Measurements from ENCODE around the gene FAM222A.

FAM222A gene

DNA sequence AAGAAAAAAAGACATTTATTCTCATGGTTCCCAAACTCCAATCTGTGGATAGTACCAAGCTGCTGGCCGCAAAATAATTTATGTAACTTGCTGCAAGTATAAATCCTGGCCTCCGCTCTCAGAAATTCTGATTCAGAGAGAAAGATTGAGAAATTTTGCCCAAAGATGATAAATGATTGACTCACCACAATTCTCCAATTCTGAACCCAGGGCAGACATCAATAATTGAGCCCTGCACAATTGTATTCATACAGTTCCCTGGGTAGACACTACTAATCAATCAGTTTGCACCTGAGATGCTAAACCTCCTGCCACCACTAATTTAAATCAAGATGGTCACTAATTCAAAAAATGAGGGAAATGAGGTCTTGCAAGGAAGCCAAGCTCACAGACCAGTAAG lies 81.4 kb downstream of the FAM222A start:
- no peak for DNase-seq (ENCODE audit: low spot score)
- TF ChIP-seq, protein P1, sequence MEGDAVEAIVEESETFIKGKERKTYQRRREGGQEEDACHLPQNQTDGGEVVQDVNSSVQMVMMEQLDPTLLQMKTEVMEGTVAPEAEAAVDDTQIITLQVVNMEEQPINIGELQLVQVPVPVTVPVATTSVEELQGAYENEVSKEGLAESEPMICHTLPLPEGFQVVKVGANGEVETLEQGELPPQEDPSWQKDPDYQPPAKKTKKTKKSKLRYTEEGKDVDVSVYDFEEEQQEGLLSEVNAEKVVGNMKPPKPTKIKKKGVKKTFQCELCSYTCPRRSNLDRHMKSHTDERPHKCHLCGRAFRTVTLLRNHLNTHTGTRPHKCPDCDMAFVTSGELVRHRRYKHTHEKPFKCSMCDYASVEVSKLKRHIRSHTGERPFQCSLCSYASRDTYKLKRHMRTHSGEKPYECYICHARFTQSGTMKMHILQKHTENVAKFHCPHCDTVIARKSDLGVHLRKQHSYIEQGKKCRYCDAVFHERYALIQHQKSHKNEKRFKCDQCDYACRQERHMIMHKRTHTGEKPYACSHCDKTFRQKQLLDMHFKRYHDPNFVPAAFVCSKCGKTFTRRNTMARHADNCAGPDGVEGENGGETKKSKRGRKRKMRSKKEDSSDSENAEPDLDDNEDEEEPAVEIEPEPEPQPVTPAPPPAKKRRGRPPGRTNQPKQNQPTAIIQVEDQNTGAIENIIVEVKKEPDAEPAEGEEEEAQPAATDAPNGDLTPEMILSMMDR (IDR thresholded peaks at IDR 0.05; ENCODE audit: extremely low read depth, missing control alignments) = no peak

DNA sequence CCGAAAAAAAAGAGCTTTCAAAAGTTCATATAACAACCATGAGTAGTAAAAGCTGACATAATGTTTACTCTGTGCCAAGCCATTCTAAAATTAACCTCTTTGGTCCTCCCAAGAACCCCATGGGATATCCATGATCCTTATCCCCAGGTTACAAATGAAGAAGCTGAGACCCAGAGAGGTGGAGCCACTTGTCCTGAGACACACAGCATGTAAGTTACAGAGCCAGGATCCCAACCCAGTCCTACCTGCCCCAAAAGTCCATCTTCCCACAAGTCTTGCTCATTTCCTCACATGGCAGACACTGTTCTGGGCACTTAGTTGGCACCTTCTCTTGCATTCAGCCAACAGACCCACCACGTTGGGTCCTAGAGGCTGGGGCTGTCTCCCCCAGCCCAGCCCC lies 82.4 kb downstream of the FAM222A start:
- no peak for DNase-seq (ENCODE audit: low spot score)
- TF ChIP-seq, protein P1 (IDR thresholded peaks at IDR 0.05; ENCODE audit: extremely low read depth, missing control alignments) = no peak

DNA sequence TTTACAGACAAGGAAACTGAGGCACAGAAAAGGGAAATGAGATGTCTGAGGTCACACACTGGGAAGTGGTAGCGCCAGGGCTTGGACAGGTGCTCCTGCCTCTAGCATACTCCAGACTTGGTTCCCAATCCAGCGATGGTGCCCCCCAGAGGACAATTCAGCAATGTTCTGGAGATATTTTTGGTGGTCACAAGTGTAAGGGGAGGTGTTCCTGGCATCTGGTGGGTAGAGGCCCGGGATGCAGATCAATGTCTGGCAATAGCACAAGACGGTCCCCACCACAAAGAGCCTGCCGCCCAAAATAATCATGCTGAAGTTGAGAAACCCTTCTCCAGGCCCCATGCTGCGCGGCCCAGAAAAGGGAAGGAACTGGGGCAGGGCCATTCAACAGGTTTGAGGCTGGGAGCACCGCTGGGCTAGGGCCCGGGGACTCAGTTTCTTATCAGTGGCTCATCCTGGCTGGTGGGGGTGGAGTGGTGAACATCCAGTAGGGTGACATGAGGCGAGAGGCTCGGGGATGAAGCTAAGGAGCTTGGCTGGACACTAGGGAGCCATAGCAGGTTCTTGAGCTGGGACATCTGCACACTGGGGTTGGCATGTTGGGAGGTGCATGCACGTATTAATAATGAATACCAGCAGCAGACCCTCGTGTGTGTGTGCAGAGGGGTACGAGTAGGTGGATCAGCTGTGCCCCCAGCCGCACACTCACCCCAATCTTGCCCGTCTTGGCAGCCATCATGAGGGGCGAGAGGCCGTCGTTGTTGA lies 84.5 kb downstream of the FAM222A start:
- no peak for DNase-seq (ENCODE audit: low spot score)
- TF ChIP-seq, protein P1 (IDR thresholded peaks at IDR 0.05; ENCODE audit: extremely low read depth, missing control alignments) = no peak

DNA sequence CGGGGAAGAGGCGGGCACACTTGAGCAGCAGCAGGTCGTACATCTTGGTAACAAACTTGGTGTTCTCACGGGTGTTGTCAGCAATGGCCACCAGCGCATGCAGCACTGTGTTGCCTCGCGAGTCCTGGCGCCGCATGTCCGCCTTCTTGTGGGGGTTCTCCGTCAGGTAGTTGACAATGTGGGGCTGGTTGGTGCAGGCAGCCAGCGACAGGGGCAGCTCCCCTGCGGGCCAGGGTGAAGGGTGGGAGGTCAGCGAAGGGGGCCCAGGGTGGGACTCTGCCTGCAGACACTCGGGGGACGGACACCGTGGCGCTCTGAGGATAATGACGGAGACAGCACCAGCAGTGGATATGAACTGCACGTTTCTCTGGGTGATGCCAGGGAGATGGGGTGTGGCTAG lies 85.1 kb downstream of the FAM222A start:
- no peak for DNase-seq (ENCODE audit: low spot score)
- TF ChIP-seq, protein P1 (IDR thresholded peaks at IDR 0.05; ENCODE audit: extremely low read depth, missing control alignments) = no peak

DNA sequence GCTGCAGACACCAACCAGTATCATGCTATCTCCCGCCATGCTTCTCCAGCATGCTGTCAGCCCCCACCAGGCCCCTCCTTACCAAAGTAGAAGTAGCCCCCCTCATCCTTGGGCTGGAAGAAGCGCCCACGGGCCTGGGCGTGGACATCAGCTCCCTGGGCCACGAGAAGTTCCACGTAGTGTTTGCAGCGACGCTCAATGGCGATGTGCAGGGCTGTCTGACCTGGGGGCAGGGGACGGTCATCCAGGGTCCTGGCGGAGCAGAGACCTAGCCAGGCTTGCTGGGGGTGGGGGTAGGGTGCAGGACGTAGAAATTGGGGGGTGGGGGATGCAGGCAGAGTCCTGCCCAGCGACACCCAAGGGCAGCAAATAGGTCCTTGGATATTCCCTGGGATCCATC lies 86.9 kb downstream of the FAM222A start:
- TF ChIP-seq, protein P1 (IDR thresholded peaks at IDR 0.05; ENCODE audit: extremely low read depth, missing control alignments) = no peak
- DNase-seq (ENCODE audit: low spot score) = no peak

DNA sequence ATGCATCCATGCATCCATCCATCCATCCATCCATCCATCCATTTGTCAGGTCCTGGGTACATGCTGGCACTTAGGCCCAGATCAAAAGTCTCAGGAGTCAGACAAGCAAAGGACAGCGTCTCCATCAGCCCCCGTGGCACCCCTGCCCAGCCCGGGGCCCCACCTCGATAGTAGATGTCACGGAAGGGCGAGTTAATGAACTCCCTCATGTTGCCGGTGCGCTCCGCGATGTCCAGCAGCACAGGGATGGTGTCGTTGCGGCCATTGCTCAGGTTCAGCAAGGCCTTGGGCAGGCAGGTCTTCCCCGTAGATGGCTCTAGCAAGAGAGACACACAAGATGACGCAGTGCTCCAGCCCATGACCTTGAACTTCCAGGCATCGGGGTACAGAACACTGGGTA lies 89.2 kb downstream of the FAM222A start:
- TF ChIP-seq, protein P1 (IDR thresholded peaks at IDR 0.05; ENCODE audit: extremely low read depth, missing control alignments) = no peak
- no peak for DNase-seq (ENCODE audit: low spot score)

DNA sequence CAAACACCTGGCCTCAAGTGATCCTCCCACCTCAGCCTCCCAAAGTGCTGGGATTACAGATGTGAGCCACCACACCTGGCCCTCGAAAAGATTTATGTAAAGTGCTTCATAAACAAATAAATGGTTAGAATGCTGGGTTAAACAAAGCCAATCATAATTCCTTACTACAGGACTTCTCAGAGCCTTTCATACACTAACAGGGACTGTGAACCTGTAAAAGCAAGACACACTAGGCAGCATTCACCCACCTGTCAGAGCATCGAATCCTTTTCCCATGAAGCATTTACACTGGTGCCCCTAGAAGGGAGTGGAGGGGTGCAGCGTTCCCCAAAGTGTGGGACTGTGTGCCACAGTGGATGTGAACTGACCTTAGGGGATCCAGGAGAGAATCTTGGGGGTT lies 90.1 kb downstream of the FAM222A start:
- DNase-seq (ENCODE audit: low spot score) = no peak
- TF ChIP-seq, protein P1 (IDR thresholded peaks at IDR 0.05; ENCODE audit: extremely low read depth, missing control alignments) = no peak

Data from GM20000 (cell line).